Left lobe of liver (tissue), 2 donors: ENCODE results near the gene TGFBR3L. TPM values are rescaled to one million over a fixed set of nuclear protein-coding genes. Genes with fewer than 3 reads are reported as not detected.
A peak's percentile ranks its signal among the peaks of the same experiment; 100 is the strongest.
"Not testable (repeated sequence)": the region's sequence is repeated elsewhere in the genome, so short reads cannot be mapped to it uniquely, and the experiment has no call there.

Experiments used
- ATAC-seq: fragments of 200-7000 bp; cut with Tn5 transposase; one replicate; pipeline ENCODE4 v1.9.1; 2020; ENCODE audit warnings: mild to moderate bottlenecking, moderate library complexity
- DNase-seq: peaks from one replicate; pipeline ENCODE4 v3.0.0-alpha.2; 2020; ENCODE audit warnings: low spot score
- total RNA-seq: library from RNA; stranded (reverse); gene quantifications from one replicate; pipeline ENCODE4 v1.2.1, GENCODE V29; 2021
- donor health status: DM: no; HTN: no; CAD: no; lungs with moderate emphysema.
- donor health status: DM: no; HTN: yes; CAD: no.

The TGFBR3L gene
- total RNA-seq, 1 donor from 2014 or later, result 3.4 TPM

DNA sequence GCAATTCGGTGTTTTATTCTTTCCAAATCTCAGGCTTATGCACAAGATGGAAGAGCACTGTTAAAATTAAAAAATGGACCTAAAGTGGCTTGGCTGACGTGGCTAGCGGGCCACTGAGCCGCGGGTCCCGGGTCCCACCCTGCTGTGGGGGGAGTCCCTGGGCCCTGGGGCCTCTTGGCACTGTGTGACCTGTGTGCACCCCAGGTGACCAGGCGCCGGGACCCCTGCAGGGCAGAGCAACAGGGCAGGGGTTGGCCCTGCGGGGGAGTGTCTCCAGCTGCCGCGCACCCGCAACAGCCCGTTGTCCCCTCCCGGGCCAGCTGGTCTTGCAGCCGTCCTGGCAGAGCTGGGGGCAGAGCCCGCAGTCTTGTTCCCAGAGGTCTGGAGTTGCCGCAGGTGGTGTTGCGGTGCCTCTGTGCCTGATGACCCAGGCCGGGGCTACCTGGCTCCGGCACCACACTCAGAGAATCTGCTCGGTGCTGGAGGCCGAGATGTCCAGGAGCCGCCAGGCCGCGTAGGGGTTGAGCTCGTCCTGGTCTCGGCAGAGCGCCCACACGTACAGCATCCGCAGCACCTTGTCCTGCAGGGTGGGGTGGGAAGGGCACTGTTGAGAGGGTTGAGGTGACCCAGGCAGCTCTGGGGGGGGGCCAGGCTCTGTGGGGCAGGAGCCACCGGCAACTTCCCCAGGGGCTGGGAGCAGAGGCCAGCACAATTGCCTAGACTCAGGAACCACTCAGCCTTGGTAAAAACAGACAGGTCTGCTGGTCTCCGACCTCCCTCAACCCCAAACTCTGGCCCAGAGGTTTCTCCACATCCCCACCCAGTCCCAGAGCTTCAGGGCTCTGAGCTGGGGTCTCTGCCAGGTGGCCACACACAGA is 12.3 kb downstream of the TGFBR3L start:
- DNase-seq, result peak; percentile 50
- no peak for ATAC-seq

- DNase-seq, result peak; percentile 48
- no peak for ATAC-seq
These were observed 13.1 kb downstream of the TGFBR3L start for GRCh38 chr19:7927605-7928333.

DNA sequence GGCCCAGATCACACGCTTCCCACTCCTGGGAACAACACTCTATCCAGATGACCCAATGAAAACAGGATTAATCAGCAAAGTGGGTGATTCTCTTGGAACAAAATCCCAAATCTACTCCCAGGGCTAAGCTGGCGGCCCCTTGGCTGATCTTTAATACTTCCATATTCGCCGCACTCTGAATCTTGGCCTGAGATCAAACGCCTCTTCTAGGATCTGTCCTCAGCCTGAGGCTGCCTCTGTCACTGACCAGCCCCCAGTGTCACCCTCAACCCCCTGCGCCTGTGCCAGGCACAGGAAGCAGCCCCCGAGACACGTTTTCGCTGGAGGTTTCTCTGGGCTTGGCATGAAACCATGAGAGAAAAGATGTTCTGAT is 13.7 kb downstream of the TGFBR3L start:
- ATAC-seq (no peak), DNase-seq (no peak)

GRCh38 chr19:7928741-7929701 is 14.4 kb downstream of the TGFBR3L start:
- no peak for ATAC-seq
- peak; percentile 52 for DNase-seq

DNA sequence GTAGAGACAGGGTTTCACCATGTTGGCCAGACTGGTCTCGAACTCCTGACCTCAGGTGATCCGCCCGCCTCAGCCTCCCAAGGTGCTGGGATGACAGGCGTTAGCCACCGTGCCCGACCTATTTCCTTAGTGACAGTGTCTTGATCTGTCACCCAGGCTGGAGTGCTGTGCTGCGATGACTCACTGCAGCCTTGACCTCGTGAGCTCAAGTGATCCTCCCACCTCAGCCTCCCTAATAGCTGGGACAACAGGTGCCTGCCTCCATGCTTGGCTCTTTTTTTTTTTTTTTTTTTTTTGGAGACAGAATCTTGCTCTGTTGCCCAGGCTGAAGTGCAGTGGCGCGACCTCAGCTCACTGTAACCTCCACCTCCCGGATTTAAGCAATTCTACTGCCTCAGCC is 15.4 kb downstream of the TGFBR3L start:
- DNase-seq, ATAC-seq: not testable (repeated sequence)

DNA sequence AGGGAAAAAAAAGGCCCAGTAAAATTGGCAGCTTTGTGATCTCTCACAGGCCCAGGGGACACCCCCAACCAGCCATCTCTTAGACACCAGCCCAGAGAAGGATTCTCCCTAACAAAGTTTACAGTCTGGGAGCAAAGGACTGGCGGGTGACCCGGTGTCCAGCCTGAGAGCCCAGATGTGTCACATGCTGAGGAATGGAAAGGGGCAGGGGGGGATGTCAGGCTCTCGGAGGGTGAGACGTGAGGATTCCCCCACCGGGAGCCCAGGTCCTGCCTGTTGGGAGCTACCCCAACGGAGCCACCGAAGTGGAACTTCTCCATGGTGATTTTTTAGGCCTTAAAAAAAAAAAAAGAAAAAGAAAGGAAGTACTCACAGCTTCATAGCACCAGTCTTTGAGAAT is 16.1 kb downstream of the TGFBR3L start:
- DNase-seq (no peak), ATAC-seq (no peak)

- DNase-seq, result peak; percentile 45
- ATAC-seq, result no peak
These were observed 16.8 kb downstream of the TGFBR3L start for GRCh38 chr19:7931221-7932061.

GRCh38 chr19:7932276-7932929 is 17.8 kb downstream of the TGFBR3L start:
- no peak for DNase-seq
- ATAC-seq, result no peak

DNA sequence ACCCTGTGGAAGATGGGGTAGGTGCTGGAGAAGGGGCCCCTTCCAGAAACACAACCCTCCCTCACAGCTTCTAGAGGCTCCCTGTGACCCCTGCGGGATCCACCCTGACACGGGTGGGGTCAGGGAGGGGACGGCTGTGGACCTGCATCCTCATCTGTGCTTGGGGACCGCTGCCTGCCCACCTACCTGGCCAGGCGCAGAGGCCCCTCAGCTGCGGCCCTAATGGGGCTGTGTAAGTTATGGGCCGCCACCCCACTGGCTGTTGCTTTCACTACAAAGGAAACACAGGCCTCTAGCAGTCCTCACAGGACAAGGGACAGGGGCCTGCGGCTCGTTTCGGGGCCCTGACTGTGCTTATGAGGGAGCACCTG is 18.3 kb downstream of the TGFBR3L start:
- ATAC-seq (no peak), DNase-seq (no peak)

- DNase-seq (no peak), ATAC-seq (no peak)
These were observed 18.8 kb downstream of the TGFBR3L start for GRCh38 chr19:7933411-7933810.

- DNase-seq (no peak), ATAC-seq (no peak)
These were observed 19.4 kb downstream of the TGFBR3L start for GRCh38 chr19:7933828-7934725.

DNA sequence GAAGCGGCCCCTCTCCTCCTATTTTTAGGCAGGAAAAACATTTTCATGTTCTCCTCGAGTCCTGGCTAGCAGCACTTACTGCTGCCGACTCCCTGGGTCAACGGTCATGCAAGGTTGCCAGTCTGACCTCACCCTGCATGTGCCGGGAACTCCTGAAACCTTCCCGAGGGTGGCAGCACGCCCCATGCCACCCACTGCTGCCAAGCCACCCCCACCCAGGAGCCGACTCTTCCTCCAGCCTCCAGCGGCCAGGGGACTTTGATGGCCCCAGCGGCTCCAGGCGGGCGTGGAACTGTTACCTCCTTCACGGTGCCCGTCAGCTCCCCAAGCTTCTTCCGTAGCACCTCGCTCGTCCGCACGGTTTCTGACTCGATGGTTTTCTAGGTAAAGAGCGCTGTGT is 20.1 kb downstream of the TGFBR3L start:
- DNase-seq, result peak; percentile 75
- peak; percentile 87 for ATAC-seq

DNA sequence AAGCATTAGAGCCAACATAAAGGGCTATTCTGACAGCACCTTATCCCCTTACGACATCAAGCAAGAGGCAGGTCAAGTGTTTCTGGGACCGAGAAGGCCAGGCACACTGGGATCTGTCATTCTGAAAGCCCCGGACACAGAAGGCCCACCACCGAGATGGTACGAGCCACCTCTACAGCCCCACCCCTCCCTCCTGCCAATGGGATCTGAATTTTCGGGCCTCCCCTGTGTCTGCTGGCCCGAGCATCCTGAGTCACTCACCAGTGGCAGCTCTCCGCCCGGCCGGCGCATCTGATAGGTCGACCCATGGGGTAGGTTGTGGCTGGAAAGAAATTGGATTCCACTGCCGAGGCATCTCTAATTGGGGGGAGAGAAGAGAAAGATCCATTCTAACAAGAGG is 26.2 kb downstream of the TGFBR3L start:
- ATAC-seq (no peak), DNase-seq (no peak)

- DNase-seq (no peak), ATAC-seq (no peak)
These were observed 27.4 kb downstream of the TGFBR3L start for GRCh38 chr19:7941895-7942596.

- ATAC-seq, result peak; percentile 48
These were observed 28.4 kb downstream of the TGFBR3L start for GRCh38 chr19:7942981-7943443.

GRCh38 chr19:7943444-7944176 is 29.0 kb downstream of the TGFBR3L start, which contains the start of gene TIMM44:
TIMM44 (minus strand) TSS chr19:7943666; CDS start chr19:7943651, 15 bp downstream.
- ATAC-seq, result peak; percentile 94
- DNase-seq, result peak; percentile 100

More at GRCh38 chr19:7942981-7943443, 28.4 kb downstream of the TGFBR3L start:
- DNase-seq, result no peak
